ENCODE results near the gene RTN3. TPM values are rescaled to one million over a fixed set of nuclear protein-coding genes. Genes with fewer than 3 reads are reported as not detected.
"Not testable (repeated sequence)": the region's sequence is repeated elsewhere in the genome, so short reads cannot be mapped to it uniquely, and the experiment has no call there.

The RTN3 gene
- total RNA-seq, 1 experiment from 2014 or later: 173 TPM

GRCh38 chr11:63770763-63771162 is 89.5 kb downstream of the RTN3 start:
- peaks cover 7% of the 10 kb centered on the region; the same call in 1 of the 2 replicates for H3K27me3 ChIP-seq (ENCODE audit: insufficient read depth, low read length)
- Mint-ChIP-seq H3K9me3 (no peaks in the 10 kb centered on the region), H3K27me3 (ENCODE audit: low read depth) (peaks cover 24% of the 10 kb centered on the region), H3K27ac (no peak overlapping the region; a peak in 1 of 7 replicates), H3K4me1 (peaks cover 33 to 36% of the 10 kb centered on the region in 2 experiments), H3K4me3 (peak overlapping the region in 1 of 2 experiments; percentile 72; a peak in 1 of 5 replicates), H3K36me3 (ENCODE audit: insufficient read depth in 1 of 3, low read depth in 3 of 3) (peaks cover 0 to 10% (median 4%) of the 10 kb centered on the region in 3 experiments; a peak in 3 of 7 replicates)
- no peak overlapping the region for H3T11ph ChIP-seq (ENCODE audit: low read length)
- H4K20me1 ChIP-seq (ENCODE audit: control insufficient read depth, insufficient read depth, insufficient read length): no peaks in the 10 kb centered on the region
- no peak overlapping the region for H4K8ac ChIP-seq (replicated peaks; ENCODE audit: insufficient read length, low read depth, low read length)
- H3K23me2 ChIP-seq (ENCODE audit: insufficient read length, low read depth, low read length, poor library complexity, severe bottlenecking): peaks cover 15% of the 10 kb centered on the region
- H3K9me3 ChIP-seq (ENCODE audit: control insufficient read depth, low read depth, low read length): no peaks in the 10 kb centered on the region
- no peak overlapping the region for H2BK15ac ChIP-seq (ENCODE audit: low read depth, low read length)
- no peak for DNase-seq
- no peak overlapping the region for H3K56ac ChIP-seq (ENCODE audit: insufficient read length, low read depth, low read length)
- WGBS (ENCODE audit: extremely low coverage, insufficient read length, low lambda C conversion rate): no CpG with 5 or more reads among the region's 7 CpGs
- no peak overlapping the region for H3K23ac ChIP-seq (ENCODE audit: insufficient read length, low read depth, low read length)
- no peak overlapping the region for H3K4ac ChIP-seq (ENCODE audit: low read depth, low read length)
- H3K79me2 ChIP-seq (ENCODE audit: insufficient read depth, low read length): peaks cover 3% of the 10 kb centered on the region; the same call in 1 of the 2 replicates
- H2BK120ac ChIP-seq (ENCODE audit: low read depth, low read length, poor library complexity, severe bottlenecking): no peak overlapping the region
- no peak overlapping the region for H2AK5ac ChIP-seq (ENCODE audit: insufficient read length, low read length)
- no peak overlapping the region for H2AFZ ChIP-seq (ENCODE audit: low read length)
- H2BK12ac ChIP-seq (ENCODE audit: insufficient read length, low read depth, low read length): no peak overlapping the region
- TF ChIP-seq CTCF (conservative IDR thresholded peaks at IDR 0.05): no peak
- no peak overlapping the region for H3K9ac ChIP-seq (ENCODE audit: extremely low read depth, insufficient read length, low read length)
- H3K79me1 ChIP-seq (ENCODE audit: insufficient read depth, low read depth, low read length, poor library complexity, severe bottlenecking): no peaks in the 10 kb centered on the region
- H4K5ac ChIP-seq (ENCODE audit: insufficient read length, low read depth, low read length): no peak overlapping the region
- H3K18ac ChIP-seq (ENCODE audit: insufficient read length, low read depth, low read length): no peak overlapping the region
- no peak overlapping the region for H4K91ac ChIP-seq (ENCODE audit: insufficient read length, low read depth, low read length)
- H3K27ac ChIP-seq (ENCODE audit: insufficient read length, low read depth, low read length): no peak overlapping the region
- H3K14ac ChIP-seq (ENCODE audit: insufficient read depth, low read length): no peak overlapping the region
- H2BK20ac ChIP-seq (ENCODE audit: low read depth, low read length, poor library complexity, severe bottlenecking): no peak overlapping the region
- peaks cover 3% of the 10 kb centered on the region; the same call in 1 of the 2 replicates for H3K4me1 ChIP-seq (ENCODE audit: insufficient read depth, low read length)
- H3K4me2 ChIP-seq (ENCODE audit: insufficient read depth, insufficient read length, low read length): no peak overlapping the region
- no peak overlapping the region for H2BK5ac ChIP-seq (ENCODE audit: insufficient read length, low read length)

- H2AFZ ChIP-seq (ENCODE audit: low read length); H3K79me2 ChIP-seq (ENCODE audit: insufficient read depth, low read length); H3K36me3 Mint-ChIP-seq (ENCODE audit: insufficient read depth in 1 of 3, low read depth in 3 of 3); H4K8ac ChIP-seq (replicated peaks; ENCODE audit: insufficient read length, low read depth, low read length); H3K4me1 ChIP-seq (ENCODE audit: insufficient read depth, low read length); H3K9me3 ChIP-seq (ENCODE audit: control insufficient read depth, low read depth, low read length); H3K4me2 ChIP-seq (ENCODE audit: insufficient read depth, insufficient read length, low read length); H3K27ac ChIP-seq (ENCODE audit: insufficient read length, low read depth, low read length); H3K27ac Mint-ChIP-seq; H2BK15ac ChIP-seq (ENCODE audit: low read depth, low read length); H2BK5ac ChIP-seq (ENCODE audit: insufficient read length, low read length); H2BK12ac ChIP-seq (ENCODE audit: insufficient read length, low read depth, low read length); H3K4ac ChIP-seq (ENCODE audit: low read depth, low read length); H2AK5ac ChIP-seq (ENCODE audit: insufficient read length, low read length); H3K9ac ChIP-seq (ENCODE audit: extremely low read depth, insufficient read length, low read length); H3K23ac ChIP-seq (ENCODE audit: insufficient read length, low read depth, low read length); H3T11ph ChIP-seq (ENCODE audit: low read length); H3K18ac ChIP-seq (ENCODE audit: insufficient read length, low read depth, low read length); H2BK120ac ChIP-seq (ENCODE audit: low read depth, low read length, poor library complexity, severe bottlenecking); H3K79me1 ChIP-seq (ENCODE audit: insufficient read depth, low read depth, low read length, poor library complexity, severe bottlenecking); H4K20me1 ChIP-seq (ENCODE audit: control insufficient read depth, insufficient read depth, insufficient read length); H3K56ac ChIP-seq (ENCODE audit: insufficient read length, low read depth, low read length); H2BK20ac ChIP-seq (ENCODE audit: low read depth, low read length, poor library complexity, severe bottlenecking); H4K91ac ChIP-seq (ENCODE audit: insufficient read length, low read depth, low read length); H4K5ac ChIP-seq (ENCODE audit: insufficient read length, low read depth, low read length); H3K14ac ChIP-seq (ENCODE audit: insufficient read depth, low read length); DNase-seq; H3K9me3 Mint-ChIP-seq; H3K27me3 ChIP-seq (ENCODE audit: insufficient read depth, low read length): not testable (repeated sequence)
- Mint-ChIP-seq H3K4me1 (peaks cover 22 to 25% of the 10 kb centered on the region in 2 experiments), H3K27me3 (ENCODE audit: low read depth) (peaks cover 24% of the 10 kb centered on the region), H3K4me3 (peak overlapping the region in 1 of 2 experiments; percentile 6; a peak in 2 of 5 replicates)
- H3K23me2 ChIP-seq (ENCODE audit: insufficient read length, low read depth, low read length, poor library complexity, severe bottlenecking): peaks cover 15% of the 10 kb centered on the region
- WGBS (ENCODE audit: extremely low coverage, insufficient read length, low lambda C conversion rate): no CpG with 5 or more reads among the region's 2 CpGs
Observed at GRCh38 chr11:63771741-63772318, 90.5 kb downstream of the RTN3 start.
